ENCODE measurements around the gene CCDC126.

- peak; percentile 69 for TF ChIP-seq CTCF (conservative IDR thresholded peaks at IDR 0.05)
- no peak for TF ChIP-seq ZFX (IDR thresholded peaks at IDR 0.05)
These were observed 57.3 kb downstream of the CCDC126 start for GRCh38 chr7:23654508-23654907.
